ENCODE results near the gene IL18BP. TPM values are rescaled to one million over a fixed set of nuclear protein-coding genes. Genes with fewer than 3 reads are reported as not detected.

Gene IL18BP
- total RNA-seq, 3 donors from 2014 or later = 7.6 to 14.5 (median 13.7) TPM

DNA sequence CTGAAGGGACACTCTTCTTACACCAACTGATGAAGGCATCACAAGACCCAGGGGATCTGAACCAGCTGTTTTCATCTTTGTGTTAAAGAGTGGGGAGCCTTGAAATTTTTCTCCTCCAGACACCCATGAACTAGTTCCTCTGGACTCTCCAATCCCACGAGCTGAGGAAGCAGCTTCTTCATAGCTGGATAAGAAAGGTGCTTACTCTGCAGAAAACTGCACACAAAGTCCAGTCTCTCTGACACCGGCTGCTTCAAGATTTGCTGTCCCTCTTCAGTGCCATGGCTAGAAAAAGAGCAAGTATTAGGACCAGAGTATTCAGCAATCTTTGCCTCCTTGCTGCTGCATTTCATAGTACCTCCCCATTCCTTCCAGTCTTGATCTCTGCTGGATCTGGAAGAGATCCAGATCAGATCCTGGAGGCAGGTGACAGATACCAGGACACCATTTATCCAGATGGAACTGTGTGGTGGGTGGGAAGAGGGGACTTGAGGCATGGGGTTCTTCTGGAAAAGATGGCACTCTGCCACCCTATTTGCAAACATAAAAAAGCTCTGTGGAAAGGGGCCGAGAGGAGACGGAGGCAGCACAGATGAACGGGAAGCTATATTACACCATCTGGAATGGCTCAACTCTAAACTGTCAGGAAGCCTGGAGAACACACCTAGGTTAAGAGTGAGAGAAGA lies 25.5 kb downstream of the IL18BP start:
- H3K4me1 ChIP-seq (ENCODE audit: low read depth) = peaks cover 8% of the 10 kb centered on the region
- H3K9me3 ChIP-seq = no peaks in the 10 kb centered on the region
- TF ChIP-seq CTCF (IDR thresholded peaks at IDR 0.05) = no peak
- DNase-seq (no peak), ATAC-seq (no peak)
- no peak overlapping the region for H3K4me3 ChIP-seq
- intact Hi-C loops (cut with DNase I, micrococcal nuclease) = loop anchor here (2.0 to 5.0 kb wide), 2 partner anchors 67 to 68 kb away; no protein-coding TSS in a partner anchor
- H3K36me3 ChIP-seq (ENCODE audit: low read depth) = peaks cover 32% of the 10 kb centered on the region

DNA sequence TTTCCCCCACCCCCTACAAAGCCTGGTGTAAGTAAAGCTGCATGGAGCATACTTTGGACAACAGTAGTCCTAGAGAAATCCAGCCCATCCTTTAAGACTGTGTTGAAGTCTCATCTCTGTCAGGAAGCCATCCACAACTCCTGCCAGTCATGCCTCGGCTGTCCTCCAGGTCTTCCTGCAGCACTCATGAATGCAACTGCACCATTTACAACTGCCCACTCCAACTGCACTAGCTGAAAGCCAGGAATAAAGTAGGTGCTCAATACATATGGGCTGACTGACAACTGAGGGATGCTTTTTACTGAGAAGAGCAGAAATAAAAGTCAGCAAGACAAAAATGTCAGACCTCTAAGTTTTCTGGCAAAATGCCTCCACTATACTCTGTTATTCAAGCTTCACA lies 27.4 kb downstream of the IL18BP start:
- DNase-seq = no peak
- TF ChIP-seq CTCF (IDR thresholded peaks at IDR 0.05) = no peak
- intact Hi-C loops (cut with DNase I, micrococcal nuclease) = no loop called here
- Histone ChIP-seq H3K4me3 (no peak overlapping the region), H3K9me3 (no peaks in the 10 kb centered on the region), H3K4me1 (ENCODE audit: low read depth) (peaks cover 20% of the 10 kb centered on the region), H3K36me3 (ENCODE audit: low read depth) (peaks cover 16% of the 10 kb centered on the region)
- no peak for ATAC-seq

DNA sequence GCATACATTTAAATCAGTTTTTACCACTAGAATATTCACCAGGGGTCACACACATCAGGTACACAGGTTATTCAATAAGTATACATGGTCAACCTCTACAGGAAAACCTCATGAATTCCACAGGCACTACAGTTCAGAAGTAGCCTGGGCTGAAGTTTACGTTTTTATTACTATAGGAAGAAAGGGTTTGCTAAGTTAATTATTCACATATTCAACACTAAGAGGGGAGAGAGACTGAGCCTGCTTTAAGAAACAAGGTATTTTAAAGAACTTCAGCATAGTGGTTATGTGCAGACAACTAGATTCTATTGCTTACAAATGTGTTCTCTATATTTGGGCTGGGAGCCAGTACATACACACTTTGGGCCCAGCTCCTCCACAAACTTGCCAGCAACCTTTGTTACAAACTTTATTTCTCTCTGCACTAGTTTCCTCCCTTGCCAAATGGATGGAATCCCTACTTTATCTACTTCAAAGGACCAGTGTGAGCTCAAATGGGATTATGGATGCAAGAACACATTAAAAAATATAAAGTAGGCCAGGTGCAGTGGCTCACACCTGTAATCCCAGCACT lies 31.9 kb downstream of the IL18BP start:
- Histone ChIP-seq H3K36me3 (ENCODE audit: low read depth) (no peaks in the 10 kb centered on the region), H3K9me3 (no peaks in the 10 kb centered on the region), H3K4me1 (ENCODE audit: low read depth) (peaks cover 27% of the 10 kb centered on the region), H3K4me3 (no peak overlapping the region)
- intact Hi-C loops (cut with DNase I, micrococcal nuclease) = no loop called here
- TF ChIP-seq CTCF (IDR thresholded peaks at IDR 0.05) = no peak
- no peak for DNase-seq
- peak; percentile 80 for ATAC-seq

DNA sequence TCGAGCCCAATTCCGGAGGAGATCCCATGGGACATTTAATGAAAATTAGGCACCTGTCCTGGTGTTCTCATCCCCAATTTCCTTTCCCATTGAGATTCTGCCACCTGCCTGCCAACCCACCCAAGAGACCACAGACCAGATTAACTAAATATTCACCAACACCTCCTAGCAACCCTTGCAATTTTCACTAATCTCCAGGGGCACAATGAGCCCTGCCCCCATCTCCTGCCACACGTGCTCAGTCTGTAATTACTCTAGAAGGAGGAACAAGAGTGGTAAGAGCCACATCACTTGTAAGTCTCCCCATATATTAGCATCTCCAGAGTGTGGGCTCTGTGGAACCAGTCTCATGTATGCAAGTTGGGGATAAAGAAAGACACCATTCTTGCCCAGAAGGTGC lies 38.0 kb downstream of the IL18BP start:
- no peak overlapping the region for H3K4me3 ChIP-seq
- H3K36me3 ChIP-seq (ENCODE audit: low read depth) = no peaks in the 10 kb centered on the region
- H3K9me3 ChIP-seq = no peaks in the 10 kb centered on the region
- no peak for ATAC-seq
- H3K4me1 ChIP-seq (ENCODE audit: low read depth) = peaks cover 35% of the 10 kb centered on the region
- DNase-seq = no peak
- no peak for TF ChIP-seq CTCF (IDR thresholded peaks at IDR 0.05)
- intact Hi-C loops (cut with DNase I, micrococcal nuclease) = no loop called here

GRCh38 chr11:72037554-72038311 lies 39.0 kb downstream of the IL18BP start:
- intact Hi-C loops (cut with DNase I, micrococcal nuclease) = no loop called here

More at GRCh38 chr11:72037554-72038311, 39.0 kb downstream of the IL18BP start:
- no peak for ATAC-seq
- Histone ChIP-seq H3K36me3 (ENCODE audit: low read depth) (no peaks in the 10 kb centered on the region), H3K4me3 (no peak overlapping the region), H3K9me3 (no peaks in the 10 kb centered on the region), H3K4me1 (ENCODE audit: low read depth) (peaks cover 44% of the 10 kb centered on the region)
- DNase-seq = no peak
- TF ChIP-seq CTCF (IDR thresholded peaks at IDR 0.05) = no peak
